MM.1S (cell line): ENCODE results near the gene CACNB3.

Experiments used
- EZH2 ChIP-seq: fragments of 300-600 bp; sonication (generic); optimal IDR thresholded peaks from 2 replicates; pipeline ENCODE3; 2017; ENCODE audit warnings: low read depth, mild to moderate bottlenecking, antibody characterized with exemption, low read length, mixed read lengths
- EZH2phosphoT487 ChIP-seq: fragments of 300-600 bp; sonication (generic); IDR thresholded peaks from 2 replicates; pipeline ENCODE4 v1.6.1; 2018; ENCODE audit warnings: antibody characterized with exemption, low read length
- TF ChIP-seq, protein P1 (sequence below): fragments of 300-600 bp; sonication (generic); IDR thresholded peaks from 2 replicates; pipeline ENCODE4 v1.5.1; 2016; ENCODE audit warnings: antibody characterized with exemption, low read length, mixed read lengths

DNA sequence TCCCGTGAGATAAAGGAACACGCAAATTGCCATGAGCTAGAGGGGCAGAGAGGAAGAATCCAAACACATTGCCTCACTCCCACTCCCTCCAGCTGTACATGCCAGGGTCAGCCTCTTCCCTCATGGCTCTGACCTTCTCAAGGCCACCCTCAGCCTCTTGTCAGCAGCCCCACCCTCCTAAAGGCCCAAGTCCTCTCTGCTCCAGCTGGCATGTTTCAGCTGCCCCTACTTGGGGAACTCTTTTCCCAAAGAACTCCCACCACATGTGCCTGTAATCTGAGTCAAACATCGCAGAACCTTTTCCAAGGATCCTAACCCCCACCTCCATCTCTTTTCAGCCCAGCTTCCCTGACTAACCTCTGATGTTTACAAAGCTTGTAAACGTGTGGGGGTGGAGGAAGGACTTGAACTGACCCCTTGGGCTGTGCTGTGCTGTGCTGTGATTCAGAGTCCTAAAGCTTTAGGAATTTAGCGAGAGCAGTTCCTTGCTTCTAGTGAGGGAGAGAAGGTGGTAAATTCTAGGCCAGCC is 7.3 kb upstream of the CACNB3 start:
- TF ChIP-seq, protein P1, sequence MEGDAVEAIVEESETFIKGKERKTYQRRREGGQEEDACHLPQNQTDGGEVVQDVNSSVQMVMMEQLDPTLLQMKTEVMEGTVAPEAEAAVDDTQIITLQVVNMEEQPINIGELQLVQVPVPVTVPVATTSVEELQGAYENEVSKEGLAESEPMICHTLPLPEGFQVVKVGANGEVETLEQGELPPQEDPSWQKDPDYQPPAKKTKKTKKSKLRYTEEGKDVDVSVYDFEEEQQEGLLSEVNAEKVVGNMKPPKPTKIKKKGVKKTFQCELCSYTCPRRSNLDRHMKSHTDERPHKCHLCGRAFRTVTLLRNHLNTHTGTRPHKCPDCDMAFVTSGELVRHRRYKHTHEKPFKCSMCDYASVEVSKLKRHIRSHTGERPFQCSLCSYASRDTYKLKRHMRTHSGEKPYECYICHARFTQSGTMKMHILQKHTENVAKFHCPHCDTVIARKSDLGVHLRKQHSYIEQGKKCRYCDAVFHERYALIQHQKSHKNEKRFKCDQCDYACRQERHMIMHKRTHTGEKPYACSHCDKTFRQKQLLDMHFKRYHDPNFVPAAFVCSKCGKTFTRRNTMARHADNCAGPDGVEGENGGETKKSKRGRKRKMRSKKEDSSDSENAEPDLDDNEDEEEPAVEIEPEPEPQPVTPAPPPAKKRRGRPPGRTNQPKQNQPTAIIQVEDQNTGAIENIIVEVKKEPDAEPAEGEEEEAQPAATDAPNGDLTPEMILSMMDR = no peak
- no peak for TF ChIP-seq EZH2
- no peak for TF ChIP-seq EZH2phosphoT487
